ENCODE results near the gene RYK. TPM values are rescaled to one million over a fixed set of nuclear protein-coding genes. Genes with fewer than 3 reads are reported as not detected.

The RYK gene
- total RNA-seq, 1 experiment from 2014 or later, result 107 TPM

GRCh38 chr3:134274571-134274970 lies 23.9 kb upstream of the RYK start:
- H3K36me3 ChIP-seq, result no peaks in the 10 kb centered on the region
- H3K4me3 ChIP-seq, result no peak overlapping the region
- DNase-seq, result no peak
- no peaks in the 10 kb centered on the region for H3K27me3 ChIP-seq
- no peaks in the 10 kb centered on the region for H3K9me3 ChIP-seq

GRCh38 chr3:134267996-134268395 lies 17.3 kb upstream of the RYK start:
- peaks cover 1% of the 10 kb centered on the region; the same call in 1 of the 2 replicates for H3K9me3 ChIP-seq
- no peaks in the 10 kb centered on the region for H3K36me3 ChIP-seq
- no peaks in the 10 kb centered on the region; the same call in none of the 2 replicates for H3K27me3 ChIP-seq
- no peak for DNase-seq
- H3K4me3 ChIP-seq, result no peak overlapping the region

- Histone ChIP-seq H3K27me3 (peaks cover under 1% of the 10 kb centered on the region), H3K4me3 (no peak overlapping the region), H3K36me3 (no peaks in the 10 kb centered on the region), H3K9me3 (peaks cover 2% of the 10 kb centered on the region; the same call in 1 of the 2 replicates)
- no peak for DNase-seq
Measured at GRCh38 chr3:134260987-134261386, 10.3 kb upstream of the RYK start.

GRCh38 chr3:134258761-134259347 lies 8.2 kb upstream of the RYK start:
- no peak for DNase-seq
- H3K27me3 ChIP-seq, result peaks cover 2% of the 10 kb centered on the region; the same call in 1 of the 2 replicates
- no peak overlapping the region for H3K4me3 ChIP-seq
- peaks cover 2% of the 10 kb centered on the region; the same call in 1 of the 2 replicates for H3K9me3 ChIP-seq
- no peaks in the 10 kb centered on the region for H3K36me3 ChIP-seq

GRCh38 chr3:134255404-134255803 lies 4.7 kb upstream of the RYK start:
- DNase-seq, result no peak
- no peaks in the 10 kb centered on the region for H3K9me3 ChIP-seq
- H3K27me3 ChIP-seq, result peaks cover 2% of the 10 kb centered on the region; the same call in 1 of the 2 replicates
- H3K4me3 ChIP-seq, result no peak overlapping the region
- no peaks in the 10 kb centered on the region for H3K36me3 ChIP-seq

- no peaks in the 10 kb centered on the region for H3K9me3 ChIP-seq
- no peak for DNase-seq
- no peaks in the 10 kb centered on the region for H3K36me3 ChIP-seq
- H3K27me3 ChIP-seq, result peaks cover 2% of the 10 kb centered on the region; the same call in 1 of the 2 replicates
- H3K4me3 ChIP-seq, result no peak overlapping the region
Measured at GRCh38 chr3:134253475-134254226, 3.0 kb upstream of the RYK start.

GRCh38 chr3:134252766-134253165 lies 2.1 kb upstream of the RYK start:
- Histone ChIP-seq H3K36me3 (no peaks in the 10 kb centered on the region), H3K27me3 (peaks cover 2% of the 10 kb centered on the region; the same call in 1 of the 2 replicates), H3K4me3 (no peak overlapping the region), H3K9me3 (no peaks in the 10 kb centered on the region)
- DNase-seq, result no peak

- Histone ChIP-seq H3K27me3 (peaks cover 2% of the 10 kb centered on the region; the same call in 1 of the 2 replicates), H3K4me3 (no peak overlapping the region), H3K36me3 (no peaks in the 10 kb centered on the region), H3K9me3 (no peaks in the 10 kb centered on the region)
- DNase-seq, result no peak
Measured at GRCh38 chr3:134251731-134252391, 1.2 kb upstream of the RYK start.

- peak overlapping the region; percentile 89 for H3K4me3 ChIP-seq
- H3K9me3 ChIP-seq, result no peaks in the 10 kb centered on the region
- no peaks in the 10 kb centered on the region for H3K27me3 ChIP-seq
- peak; percentile 83 for DNase-seq
- H3K36me3 ChIP-seq, result peaks cover 4% of the 10 kb centered on the region
Measured at GRCh38 chr3:134249935-134250716, 533 bp downstream of the RYK start.

- no peak for DNase-seq
- Histone ChIP-seq H3K4me3 (peak overlapping the region; percentile 61), H3K9me3 (no peaks in the 10 kb centered on the region), H3K27me3 (no peaks in the 10 kb centered on the region), H3K36me3 (peaks cover 4% of the 10 kb centered on the region)
Measured at GRCh38 chr3:134249296-134249841, 1.3 kb downstream of the RYK start.

GRCh38 chr3:134244921-134245320 lies 5.7 kb downstream of the RYK start:
- Histone ChIP-seq H3K27me3 (no peaks in the 10 kb centered on the region), H3K9me3 (no peaks in the 10 kb centered on the region), H3K4me3 (no peak overlapping the region), H3K36me3 (peaks cover 4% of the 10 kb centered on the region)
- no peak for DNase-seq

- peaks cover 4% of the 10 kb centered on the region for H3K36me3 ChIP-seq
- H3K9me3 ChIP-seq, result no peaks in the 10 kb centered on the region
- no peaks in the 10 kb centered on the region for H3K27me3 ChIP-seq
- DNase-seq, result peak; percentile 35
- H3K4me3 ChIP-seq, result no peak overlapping the region
Measured at GRCh38 chr3:134242649-134243617, 7.7 kb downstream of the RYK start.

- no peak for DNase-seq
- H3K4me3 ChIP-seq, result no peak overlapping the region
- no peaks in the 10 kb centered on the region for H3K27me3 ChIP-seq
- no peaks in the 10 kb centered on the region for H3K9me3 ChIP-seq
- H3K36me3 ChIP-seq, result no peaks in the 10 kb centered on the region; the same call in 1 of the 2 replicates
Measured at GRCh38 chr3:134239538-134239937, 11.1 kb downstream of the RYK start.

- Histone ChIP-seq H3K27me3 (no peaks in the 10 kb centered on the region), H3K36me3 (no peaks in the 10 kb centered on the region; the same call in 1 of the 2 replicates), H3K4me3 (no peak overlapping the region), H3K9me3 (no peaks in the 10 kb centered on the region)
- no peak for DNase-seq
Measured at GRCh38 chr3:134237454-134238145, 13.1 kb downstream of the RYK start.
